ENCODE results near the gene SGF29.
"Not testable (repeated sequence)": the region's sequence is repeated elsewhere in the genome, so short reads cannot be mapped to it uniquely, and the experiment has no call there.

The SGF29 gene

GRCh38 chr16:28592979-28593553, 39.3 kb downstream of the SGF29 start:
- DNase-seq = no peak

GRCh38 chr16:28595451-28595850, 41.7 kb downstream of the SGF29 start:
- not testable (repeated sequence) for DNase-seq

GRCh38 chr16:28596115-28596630, 42.5 kb downstream of the SGF29 start:
- no peak for DNase-seq

GRCh38 chr16:28596840-28597691, 43.3 kb downstream of the SGF29 start, which contains the start of gene SULT1A2:
SULT1A2 (minus strand) TSS chr16:28597050; CDS start chr16:28595930, 1,120 bp downstream.
- no peak for DNase-seq

- no peak for DNase-seq
These were observed 44.1 kb downstream of the SGF29 start for GRCh38 chr16:28597692-28598261.

GRCh38 chr16:28599377-28600285, 45.9 kb downstream of the SGF29 start:
- DNase-seq = not testable (repeated sequence)

- DNase-seq = not testable (repeated sequence)
These were observed 47.2 kb downstream of the SGF29 start for GRCh38 chr16:28600965-28601364.

- not testable (repeated sequence) for DNase-seq
These were observed 47.9 kb downstream of the SGF29 start for GRCh38 chr16:28601589-28601988.

- not testable (repeated sequence) for DNase-seq
These were observed 48.3 kb downstream of the SGF29 start for GRCh38 chr16:28602062-28602461.

- no peak for DNase-seq
These were observed 48.8 kb downstream of the SGF29 start for GRCh38 chr16:28602529-28602928.

- no peak for DNase-seq
These were observed 49.9 kb downstream of the SGF29 start for GRCh38 chr16:28603381-28604185.

- no peak for DNase-seq
These were observed 50.5 kb downstream of the SGF29 start for GRCh38 chr16:28604186-28604565.

- DNase-seq = no peak
These were observed 52.8 kb downstream of the SGF29 start for GRCh38 chr16:28606291-28607115.

GRCh38 chr16:28607116-28607623, 53.5 kb downstream of the SGF29 start:
- no peak for DNase-seq

- DNase-seq = not testable (repeated sequence)
These were observed 54.2 kb downstream of the SGF29 start for GRCh38 chr16:28607681-28608495.

- DNase-seq = not testable (repeated sequence)
These were observed 54.7 kb downstream of the SGF29 start for GRCh38 chr16:28608496-28608808.

GRCh38 chr16:28608867-28609596, 55.3 kb downstream of the SGF29 start:
- DNase-seq = peak in 13 of 51 donors; percentile 5 to 41 (median 15)

All from hypothalamus (tissue), 51 donors.